Dedifferentiated amniotic fluid mesenchymal stem cell (primary cell): ENCODE data around the gene PCCA.
"Not testable (repeated sequence)": the region's sequence is repeated elsewhere in the genome, so short reads cannot be mapped to it uniquely, and the experiment has no call there.

ENCODE experiments used
- DNase-seq: peaks from one replicate; pipeline ENCODE4 v3.0.0-alpha.2; 2016; ENCODE audit errors: extremely low spot score

The PCCA gene

DNA sequence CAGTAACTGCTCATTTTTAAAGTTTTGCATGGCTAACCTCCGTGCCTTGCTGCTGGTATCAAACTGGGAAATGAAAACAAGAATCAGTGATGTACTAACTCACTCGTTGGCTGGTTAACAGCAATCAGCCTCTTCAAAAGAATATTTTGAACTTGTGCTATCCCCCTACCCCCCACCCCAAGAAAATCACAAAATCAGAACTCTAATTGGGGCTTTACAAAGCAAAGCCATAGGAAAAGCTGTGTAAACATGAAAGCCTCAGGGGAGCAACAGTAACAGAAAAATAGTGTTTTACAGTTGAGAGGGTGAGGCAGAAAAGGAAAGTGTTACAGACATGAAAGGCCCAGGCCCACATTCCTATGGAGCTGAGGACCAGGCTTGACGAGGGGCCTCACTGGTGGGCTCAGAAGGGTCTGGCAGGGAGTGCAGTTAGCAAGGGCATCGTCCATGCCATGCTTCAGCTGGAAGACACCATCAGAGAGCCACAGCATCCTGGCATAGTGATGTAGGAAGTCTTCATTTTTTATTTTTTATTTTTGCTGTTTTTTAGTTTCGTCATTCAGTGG lies 217.6 kb downstream of the PCCA start:
- no peak for DNase-seq

DNA sequence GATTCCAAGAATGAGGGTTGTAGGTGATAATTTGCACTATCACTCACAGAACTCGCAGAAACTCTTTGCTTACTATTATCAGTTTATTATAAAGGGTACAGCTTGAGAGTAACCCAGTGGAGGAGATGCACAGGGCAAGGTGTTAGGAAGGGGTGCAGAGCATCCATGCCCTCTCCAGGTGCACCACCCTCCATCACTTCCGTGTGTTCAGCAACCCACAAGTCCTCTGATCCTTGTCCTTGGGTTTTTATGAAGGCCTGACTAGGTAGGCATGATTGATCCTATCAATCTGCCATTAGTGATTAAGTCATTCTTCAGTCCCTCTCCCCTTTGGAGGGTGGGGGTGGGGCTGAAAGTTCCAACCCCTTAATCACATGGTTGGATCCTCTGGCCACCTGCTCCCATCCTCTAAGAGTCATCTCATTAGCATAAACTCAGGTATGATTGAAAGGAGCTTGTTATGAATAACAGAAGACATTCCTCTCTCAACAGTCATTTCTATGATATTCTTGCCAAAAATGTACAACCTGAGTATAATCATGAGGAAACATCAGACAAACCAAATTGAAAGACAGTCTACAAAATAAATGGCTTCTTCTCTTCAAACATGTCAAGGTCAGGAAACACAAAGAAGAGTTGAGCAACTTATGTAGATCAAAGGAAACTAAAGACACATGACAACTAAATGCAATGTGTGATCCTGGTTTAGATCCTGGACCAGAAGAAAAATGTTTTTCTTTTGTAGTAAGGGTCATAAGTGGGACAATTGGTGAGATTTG lies 225.4 kb downstream of the PCCA start:
- DNase-seq = no peak

DNA sequence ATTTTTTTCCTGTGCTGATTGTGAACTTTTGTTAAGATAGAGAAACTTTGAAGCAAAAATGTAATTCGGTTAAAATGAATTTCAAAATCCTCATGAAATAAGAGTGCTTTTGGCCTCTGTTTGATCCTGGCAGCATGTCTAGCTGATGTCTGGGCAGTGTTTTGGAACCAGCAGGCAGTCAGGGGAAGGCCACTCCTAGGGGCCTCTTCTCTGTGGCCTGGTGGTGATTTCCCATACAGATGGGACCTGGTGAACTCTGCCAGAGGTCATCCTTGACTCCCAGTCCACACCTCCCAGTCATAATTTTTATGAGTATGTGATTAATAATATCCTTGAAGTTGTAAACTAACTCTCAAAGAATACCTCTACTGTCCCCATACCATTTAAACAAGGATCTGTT lies 226.6 kb downstream of the PCCA start:
- DNase-seq = no peak

DNA sequence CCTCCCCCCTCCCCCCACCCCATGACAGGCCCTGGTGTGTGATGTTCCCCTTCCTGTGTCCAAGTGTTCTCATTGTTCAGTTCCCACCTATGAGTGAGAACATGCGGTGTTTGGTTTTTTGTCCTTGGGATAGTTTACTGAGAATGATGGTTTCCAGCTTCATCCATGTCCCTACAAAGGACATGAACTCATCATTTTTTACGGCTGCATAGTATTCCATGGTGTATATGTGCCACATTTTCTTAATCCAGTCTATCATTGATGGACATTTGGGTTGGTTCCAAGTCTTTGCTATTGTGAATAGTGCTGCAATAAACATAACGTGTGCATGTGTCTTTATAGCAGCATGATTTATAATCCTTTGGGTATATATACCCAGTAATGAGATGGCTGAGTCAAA lies 229.6 kb downstream of the PCCA start:
- not testable (repeated sequence) for DNase-seq

DNA sequence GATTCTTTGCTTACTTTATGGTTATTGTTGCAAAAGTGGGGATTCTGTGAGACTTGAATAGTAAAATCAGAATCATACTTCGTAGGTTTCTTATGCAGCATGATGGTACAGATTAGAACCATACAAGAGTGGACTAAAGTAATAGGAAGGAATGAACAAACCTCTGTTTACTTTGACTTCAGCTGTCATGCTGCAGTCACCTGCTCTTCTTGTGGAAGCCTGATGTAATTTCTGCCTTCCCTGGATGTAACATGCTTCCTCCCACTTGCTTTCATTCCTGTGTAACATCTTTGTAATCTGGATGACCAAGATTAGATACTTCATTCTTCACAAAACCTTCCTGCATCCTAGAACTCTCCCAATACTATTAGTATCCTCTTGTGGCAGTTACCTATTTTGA lies 235.0 kb downstream of the PCCA start:
- no peak for DNase-seq

DNA sequence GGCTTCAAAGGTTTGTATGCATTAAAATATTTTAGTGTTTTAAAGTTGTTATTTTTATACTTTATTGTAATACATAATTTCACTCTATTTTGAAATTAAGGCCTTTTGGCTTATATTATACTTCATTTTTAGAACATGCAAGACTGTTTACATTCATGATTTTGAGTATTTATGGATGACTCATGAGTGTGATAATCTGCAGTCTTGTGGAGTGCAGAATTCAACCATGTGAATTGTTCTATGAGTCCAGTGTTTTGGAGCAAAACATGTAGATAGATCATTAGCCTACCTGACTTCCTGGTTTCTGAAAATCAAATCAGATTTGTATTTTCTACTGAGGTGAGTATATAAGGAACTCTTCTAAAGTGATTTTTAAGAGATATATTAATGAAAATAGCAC lies 241.8 kb downstream of the PCCA start:
- no peak for DNase-seq

DNA sequence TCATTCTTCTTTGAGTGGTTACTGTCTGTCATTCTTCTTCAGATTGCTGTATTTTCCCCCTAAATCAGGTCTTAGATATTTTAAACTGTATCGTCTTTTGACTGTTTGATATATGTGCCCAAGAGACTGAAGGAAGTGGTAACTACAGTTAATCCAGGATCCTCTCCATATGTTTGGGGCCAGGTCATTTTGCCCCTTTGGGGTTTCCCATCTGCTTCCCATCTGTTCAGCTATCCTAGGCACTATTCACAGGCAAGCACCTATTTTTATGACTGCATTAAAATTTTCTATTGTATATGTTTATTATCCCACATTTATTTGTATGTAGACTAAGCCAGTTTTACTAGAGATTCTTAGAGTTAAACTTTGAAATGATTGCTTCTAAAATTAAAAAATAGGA lies 244.2 kb downstream of the PCCA start:
- no peak for DNase-seq

DNA sequence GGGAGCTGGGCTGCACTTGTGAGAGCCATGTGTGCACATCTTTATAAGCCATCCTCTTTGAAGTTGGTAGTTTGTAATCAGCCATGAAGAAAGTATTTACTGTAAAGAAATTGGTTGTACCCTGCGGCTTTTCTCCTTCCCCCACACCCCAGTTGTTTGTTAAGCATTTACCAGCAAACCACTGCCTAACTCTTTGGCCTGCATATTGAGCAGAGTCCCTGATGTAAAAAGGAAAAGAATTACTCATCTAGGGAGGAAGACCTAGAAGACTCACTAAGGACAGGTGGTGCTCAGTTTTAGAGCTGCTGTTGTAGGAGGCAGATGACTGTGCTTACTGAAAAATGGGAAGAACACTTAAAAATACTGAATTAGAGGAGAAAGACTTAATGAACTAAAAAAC lies 245.3 kb downstream of the PCCA start:
- DNase-seq = no peak

DNA sequence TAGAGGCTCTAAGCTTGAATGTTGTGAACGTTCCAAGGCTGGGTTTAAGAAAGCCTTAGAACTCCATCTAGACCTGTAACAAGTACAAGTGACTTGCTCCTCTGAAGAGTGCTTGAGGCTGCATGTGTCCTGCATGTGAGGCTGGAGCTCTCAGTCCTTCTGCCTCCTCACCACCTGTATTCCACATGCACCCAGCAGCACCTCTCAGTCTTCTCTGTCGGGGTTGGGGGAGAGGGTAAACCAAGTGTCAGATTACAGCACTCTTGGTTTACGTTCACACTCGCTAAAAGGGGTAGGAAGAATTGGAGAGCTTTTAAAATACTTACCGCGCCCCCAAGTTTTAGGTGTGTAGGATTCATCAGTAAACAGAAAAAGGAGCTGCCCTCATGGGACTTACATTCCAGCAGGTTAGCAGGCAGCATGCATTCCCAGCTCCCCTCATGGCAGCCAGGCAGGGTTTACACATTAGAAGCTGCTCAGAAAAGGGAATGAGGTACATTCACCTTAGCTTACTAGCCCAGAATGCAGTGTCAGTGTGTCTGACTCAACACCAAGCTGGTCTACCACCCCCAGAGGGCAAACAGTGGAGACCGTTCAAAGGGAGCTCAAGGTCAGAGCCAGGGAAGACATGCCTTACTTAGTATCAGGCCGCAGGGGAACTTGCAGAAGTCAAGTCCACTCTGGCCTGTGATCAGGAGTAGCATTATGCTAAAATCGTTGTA lies 248.1 kb downstream of the PCCA start:
- DNase-seq = no peak

DNA sequence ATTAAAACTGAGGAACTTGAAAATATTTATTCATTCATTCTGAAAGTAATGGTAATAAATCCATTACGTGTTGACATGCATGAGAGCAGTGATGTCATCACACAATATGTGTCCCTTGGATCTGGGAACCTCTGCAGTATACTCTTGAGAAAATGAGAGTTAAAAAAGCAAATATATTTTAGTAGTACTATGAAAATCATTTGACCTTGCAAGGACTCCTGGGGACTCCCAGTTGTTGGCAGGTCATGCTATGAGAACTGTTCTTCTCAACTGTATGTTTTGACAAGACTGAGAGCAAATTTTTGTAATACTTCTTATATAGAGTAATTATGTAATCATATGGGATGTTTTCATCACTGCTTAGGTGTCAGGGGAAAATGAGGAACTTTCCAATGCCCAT lies 249.4 kb downstream of the PCCA start:
- no peak for DNase-seq

DNA sequence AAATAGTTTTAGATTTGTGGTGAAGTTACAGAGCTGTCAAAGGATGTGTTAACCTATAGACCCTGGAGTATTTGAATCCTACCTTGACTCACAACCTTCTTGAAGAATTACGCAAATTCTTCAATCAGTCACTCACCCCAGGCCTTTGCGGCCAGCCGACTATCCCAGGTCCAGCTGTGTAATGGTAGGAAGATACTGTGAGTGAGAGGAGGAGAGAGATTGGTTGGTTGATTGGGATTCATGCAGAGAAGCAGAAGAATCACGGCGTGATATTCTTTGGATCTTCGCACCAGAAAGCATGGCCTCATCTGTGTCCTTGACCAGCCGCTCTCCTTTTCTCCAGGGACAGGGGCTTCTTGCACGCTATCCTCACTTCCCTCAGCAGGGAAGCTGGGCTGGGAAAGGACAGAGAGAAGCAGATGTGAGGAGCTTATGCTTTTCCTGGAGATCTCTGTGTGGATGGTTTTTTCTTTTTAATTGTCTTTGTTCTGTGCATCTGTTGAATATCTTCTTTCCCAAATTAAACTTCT lies 250.6 kb downstream of the PCCA start:
- no peak for DNase-seq

DNA sequence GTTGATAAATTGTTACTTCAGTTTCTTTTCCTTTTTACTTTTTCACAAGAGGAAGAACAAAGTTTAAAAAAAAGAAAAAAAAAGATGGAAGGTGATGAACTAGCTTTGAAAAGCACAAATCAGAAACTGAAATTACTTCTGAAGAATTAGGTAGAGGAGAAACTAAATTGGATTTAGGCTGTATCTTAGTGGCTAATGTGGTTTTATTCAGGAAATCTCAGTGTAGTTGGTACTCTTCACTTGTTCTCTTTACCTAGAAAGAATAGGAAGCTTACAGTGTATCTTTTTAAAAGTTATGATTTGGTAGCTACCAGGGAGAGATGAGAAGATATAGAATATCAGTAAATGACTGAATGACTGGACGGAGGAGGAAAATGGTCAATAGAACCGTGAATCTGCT lies 252.0 kb downstream of the PCCA start:
- no peak for DNase-seq

DNA sequence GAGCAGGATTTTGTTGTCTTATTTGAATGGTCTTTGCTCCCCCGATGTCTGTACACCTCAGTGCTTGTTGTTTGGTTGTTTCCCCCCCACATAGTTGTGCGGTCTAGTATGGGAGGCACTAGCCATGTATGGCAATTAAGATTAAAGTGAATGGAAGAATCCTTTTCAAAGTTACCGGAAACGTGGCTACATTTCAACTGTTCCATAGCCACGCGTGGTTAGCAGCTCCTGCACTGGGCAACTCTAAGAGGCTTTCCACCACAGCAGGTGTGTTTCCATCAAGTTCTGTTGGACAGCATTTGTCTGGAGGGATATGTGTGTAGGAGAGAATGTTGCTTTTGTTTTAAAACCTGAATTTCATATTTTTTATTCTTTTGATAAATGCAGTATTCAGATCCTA lies 252.4 kb downstream of the PCCA start:
- DNase-seq = no peak

DNA sequence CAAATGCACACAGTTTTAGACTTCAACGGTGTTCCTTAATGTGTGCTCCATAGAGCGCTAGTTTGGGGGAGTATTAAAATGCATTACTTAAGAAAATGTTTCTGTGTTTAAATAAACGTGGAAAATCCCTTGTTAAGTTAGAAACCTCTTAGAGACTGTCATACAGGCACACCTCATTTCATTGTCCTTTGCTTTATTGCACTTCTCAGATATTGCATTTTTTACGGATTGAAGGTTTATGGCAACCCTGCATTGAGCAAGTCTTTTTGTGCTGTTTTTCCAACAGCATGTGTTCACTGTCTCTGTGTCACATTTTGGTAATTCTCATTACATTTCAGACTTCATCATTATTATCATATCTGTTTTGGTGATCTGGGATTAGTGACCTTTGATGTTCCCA lies 255.7 kb downstream of the PCCA start:
- no peak for DNase-seq

DNA sequence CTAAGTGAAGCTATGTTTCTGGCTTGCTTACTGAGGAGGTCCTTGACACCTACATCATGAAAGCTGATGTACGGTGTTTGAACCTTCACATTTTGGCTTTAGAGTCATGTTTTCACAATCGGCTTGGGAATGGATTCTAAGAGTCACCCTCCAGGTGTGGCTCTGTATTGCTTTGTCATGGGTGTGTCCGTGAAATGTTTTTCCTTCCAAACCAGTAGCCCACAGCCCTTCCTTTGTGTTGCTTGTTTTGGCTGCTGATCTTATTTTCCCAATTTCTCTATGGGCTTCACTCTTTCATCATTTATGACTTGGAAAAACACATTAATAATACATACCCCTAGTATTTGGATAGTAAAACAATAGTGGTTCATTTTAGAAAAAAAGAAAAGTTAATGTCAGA lies 259.1 kb downstream of the PCCA start:
- no peak for DNase-seq

DNA sequence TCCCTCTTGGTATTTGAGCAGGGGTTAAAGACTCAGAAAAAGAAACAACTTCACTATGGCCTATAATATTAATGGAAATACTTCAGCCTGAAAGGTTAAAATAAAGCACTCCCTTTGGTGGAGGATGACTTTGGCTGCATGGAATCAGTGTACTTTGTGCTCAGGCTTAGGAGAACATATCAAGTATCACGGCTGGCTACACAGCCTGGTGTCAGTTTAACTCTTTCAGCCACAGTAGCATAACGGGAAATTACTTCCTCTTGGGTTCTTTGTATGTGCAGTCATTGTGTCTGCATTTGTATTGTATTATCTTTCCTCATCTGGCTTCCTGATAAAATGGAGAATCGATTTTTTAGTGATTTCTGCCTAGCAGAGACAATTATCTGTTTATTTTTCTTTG lies 260.7 kb downstream of the PCCA start:
- DNase-seq = no peak

DNA sequence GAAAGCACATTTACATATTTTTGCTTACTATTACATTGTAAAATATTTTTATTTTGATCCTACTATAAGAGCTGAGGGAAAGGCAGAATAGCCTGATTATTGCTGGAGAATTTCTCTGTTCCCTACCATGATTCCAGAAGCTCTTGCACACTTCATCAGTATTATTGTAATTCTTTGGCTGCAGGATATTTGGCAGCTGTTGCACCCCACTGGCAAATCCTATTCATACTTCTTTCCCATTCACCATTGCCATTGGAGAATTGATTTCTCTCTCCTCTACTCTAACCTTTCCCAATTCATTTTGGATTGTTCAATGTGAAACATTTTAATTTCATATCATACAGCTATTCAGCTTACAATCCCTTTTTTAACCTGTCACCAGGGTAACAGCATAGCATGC lies 261.7 kb downstream of the PCCA start:
- no peak for DNase-seq

DNA sequence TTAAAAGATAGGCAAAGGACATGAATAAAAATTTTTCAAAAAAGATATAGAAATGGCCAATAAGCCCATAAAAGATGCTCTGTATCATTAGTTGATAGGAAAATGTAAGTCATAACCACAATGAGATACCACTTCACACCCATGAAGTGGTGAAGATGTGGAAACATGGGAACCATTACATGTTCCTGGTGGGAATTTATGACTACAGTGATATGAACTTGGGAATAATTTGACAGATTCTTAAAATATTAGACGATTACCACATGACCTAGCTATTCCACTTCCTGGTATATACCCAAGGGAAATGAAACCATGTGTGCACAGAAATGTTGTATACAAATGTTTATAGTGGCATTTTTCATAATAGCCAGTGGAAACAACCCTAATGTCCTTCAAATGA lies 267.5 kb downstream of the PCCA start:
- DNase-seq = no peak

DNA sequence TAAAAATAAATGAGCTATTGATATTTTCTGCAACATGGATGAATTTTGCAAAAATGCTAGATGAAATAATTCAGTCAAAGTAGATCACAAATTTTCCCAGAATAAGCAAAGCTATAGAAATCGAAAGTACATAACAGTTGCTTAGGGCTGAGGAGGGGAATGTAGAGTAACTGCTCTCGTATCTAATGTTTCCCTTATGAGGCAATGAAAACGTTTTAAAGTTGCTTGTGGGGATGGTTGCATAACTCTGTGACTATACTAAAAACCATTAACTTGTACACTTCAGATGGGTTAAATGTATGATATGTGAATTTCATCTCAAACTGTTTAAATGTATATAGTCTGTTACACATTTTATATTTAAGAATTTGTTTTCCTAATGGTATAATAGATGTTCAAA lies 268.0 kb downstream of the PCCA start:
- DNase-seq = no peak

DNA sequence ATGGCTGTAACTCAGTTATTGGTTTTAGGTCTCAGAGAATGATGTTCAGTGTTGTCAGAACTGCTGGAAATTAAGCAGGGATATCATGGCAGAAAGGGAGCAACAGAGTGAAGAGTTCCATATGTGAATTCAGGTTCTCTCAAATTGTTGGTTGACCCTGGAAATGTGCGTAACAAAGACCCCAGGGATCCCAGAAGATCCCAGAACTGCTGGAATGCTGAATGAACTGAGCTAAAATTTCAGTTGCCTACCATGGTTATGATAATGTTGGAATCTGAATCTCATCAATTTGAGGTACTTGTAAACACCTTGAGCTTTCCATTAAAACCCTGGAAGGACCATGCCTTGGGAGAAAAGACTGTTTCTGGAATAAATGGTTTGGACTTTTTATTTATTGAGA lies 268.9 kb downstream of the PCCA start:
- DNase-seq = no peak

DNA sequence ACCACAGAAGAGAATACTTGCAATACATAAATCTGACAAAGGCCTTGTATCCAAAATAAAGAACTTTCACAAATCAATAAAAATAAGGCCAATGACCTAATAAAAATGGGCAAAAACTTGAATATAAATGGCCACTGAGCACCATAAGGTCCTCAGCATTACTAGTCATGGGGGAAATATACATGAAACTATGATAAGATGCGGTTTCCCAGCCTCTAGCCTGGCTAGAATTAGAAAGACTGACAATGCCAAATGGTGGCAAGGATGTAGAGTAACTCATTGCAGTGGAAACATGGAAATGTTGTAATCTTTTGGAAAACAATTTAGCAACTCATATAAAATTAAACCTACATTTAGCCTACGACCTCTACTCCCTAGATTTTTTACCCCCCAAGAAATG lies 272.6 kb downstream of the PCCA start:
- no peak for DNase-seq

DNA sequence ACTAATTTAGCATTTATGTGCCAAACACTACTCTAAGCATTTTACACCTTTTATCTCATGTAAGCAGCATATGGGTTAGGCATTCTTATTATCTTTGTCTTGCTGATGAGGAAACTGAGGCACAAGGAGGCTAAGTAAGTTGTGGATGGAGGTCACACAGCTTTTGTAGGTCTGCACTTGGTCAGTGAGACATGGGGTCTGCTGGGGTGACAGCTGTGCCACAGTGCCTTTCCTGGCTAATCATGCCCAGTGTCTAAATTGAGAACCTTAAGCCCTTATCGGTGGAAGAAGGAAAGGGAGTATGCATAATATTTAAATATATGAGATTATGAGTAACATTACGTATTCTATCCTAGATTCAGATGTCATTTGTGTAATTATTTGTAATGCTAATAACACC lies 273.5 kb downstream of the PCCA start:
- DNase-seq = no peak

DNA sequence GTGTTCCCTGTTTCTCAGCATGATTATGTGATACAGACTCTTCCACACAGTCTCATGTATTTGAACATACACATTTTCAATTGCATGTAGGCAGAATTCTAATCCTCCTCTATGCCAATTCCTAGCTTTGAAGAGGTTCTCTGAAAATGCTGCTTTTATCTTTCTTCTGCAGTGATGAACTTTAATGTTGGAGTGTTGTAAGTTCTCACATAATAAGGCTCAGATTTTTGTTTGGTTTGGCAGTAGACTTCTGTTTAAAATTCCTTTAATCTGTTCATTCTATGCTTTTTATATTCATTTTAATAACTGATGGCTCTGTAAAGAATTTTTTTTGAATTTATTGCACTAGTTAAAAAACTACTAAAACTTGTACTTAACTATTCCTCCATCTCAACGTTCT lies 273.9 kb downstream of the PCCA start:
- no peak for DNase-seq
